ENCODE results near the gene CYB561.

Gene CYB561

DNA sequence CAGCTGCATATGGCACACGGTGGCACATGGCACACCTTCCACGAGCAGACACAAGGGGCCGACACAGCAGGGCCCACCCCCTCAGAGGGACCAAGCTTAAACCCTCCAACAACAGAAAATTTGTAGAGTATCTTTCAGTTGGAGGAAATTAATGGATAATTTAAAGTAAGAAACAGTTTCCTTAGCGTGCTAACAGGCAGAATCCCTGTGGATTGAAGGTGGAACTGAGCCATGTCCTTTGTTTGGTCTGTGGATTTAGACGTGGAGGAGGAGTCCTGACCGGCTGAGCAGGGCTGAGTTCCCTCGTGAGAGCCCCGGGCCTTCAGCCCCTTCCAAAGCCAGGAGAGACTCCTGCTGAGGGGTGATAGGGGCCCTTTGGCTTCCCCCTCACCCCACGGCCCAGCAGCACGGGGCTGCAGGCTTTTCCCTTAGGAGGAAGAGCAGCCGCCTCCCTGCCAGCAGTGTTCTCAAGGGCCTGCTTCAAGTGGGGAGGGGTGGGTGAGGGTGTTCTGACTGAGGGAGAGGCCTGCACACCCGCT lies 1.4 kb upstream of the CYB561 start:
- no peak for DNase-seq

DNA sequence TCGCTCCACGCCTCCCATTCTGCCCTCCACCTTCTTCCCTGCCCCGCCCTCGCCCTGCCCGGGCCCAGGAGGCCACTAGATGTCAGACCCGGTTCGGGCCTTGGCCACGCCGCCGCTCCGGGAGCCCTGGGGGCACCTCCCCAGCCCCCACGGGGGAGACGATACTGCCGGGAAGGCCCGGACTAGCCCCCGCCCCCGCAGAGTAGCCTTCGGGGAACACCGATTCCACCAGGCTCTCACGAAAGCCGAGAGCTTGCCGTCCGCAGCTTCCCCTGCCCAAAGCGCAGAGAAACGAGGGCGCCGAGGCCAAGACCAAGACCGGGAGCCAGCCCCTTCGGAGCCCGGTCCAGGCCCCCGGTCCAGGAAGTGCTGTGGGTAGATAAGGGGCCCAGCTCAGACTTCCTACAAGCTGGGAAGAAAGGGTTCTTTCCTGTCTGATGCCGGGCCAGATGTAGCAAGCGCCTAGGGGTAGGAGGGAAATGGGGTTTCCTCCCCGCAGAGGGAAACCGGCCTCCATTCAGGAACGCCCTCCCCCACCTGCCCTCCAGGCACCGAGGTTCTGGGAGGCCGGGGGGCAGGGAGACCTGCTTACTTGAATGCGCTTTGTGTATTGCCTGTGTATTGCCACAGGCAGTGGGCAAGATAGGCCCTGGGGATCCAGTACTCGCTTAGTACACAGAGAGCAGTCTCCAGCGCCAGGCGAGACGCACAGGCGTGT lies 806 bp upstream of the CYB561 start:
- DNase-seq: peak; percentile 29

DNA sequence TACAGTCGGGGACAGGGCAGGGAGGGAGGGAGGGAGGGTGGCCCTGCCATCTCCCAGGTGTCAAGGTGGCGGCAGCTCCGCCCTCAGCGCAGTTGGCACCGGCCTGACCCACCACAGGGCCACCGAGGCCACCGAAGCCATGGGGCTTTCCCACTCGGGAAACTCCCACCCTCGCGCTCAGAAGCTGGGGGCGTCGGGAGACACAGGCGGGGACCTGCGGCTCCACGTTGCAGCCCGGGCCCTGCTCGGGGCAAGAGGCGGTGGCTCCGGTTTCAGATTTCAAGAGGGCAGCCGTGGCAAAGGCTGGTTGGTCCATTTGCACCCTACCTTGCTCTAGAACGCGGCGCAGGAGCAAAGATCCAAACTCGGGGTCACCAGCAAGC lies 544 bp downstream of the CYB561 start:
- DNase-seq: no peak

DNA sequence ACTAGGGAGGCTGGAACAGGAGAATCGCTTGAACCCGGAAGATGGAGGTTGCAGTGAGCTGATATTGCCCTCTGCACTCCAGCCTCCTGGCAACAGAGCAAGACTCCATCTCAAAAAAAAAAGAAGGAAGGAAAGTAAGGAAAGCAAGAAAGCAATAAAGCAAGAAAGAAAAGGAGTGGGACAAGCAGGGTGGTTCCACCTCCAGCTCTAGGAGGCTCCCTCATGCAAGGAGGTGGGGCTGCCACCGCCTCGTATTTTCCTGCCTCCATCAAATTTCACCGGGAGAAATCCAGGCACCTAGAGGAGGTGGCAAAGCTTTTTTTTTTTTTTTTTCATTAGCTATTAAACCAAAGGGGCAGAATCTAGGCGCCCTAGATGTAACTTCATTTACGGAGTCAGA lies 1.0 kb downstream of the CYB561 start:
- no peak for DNase-seq

DNA sequence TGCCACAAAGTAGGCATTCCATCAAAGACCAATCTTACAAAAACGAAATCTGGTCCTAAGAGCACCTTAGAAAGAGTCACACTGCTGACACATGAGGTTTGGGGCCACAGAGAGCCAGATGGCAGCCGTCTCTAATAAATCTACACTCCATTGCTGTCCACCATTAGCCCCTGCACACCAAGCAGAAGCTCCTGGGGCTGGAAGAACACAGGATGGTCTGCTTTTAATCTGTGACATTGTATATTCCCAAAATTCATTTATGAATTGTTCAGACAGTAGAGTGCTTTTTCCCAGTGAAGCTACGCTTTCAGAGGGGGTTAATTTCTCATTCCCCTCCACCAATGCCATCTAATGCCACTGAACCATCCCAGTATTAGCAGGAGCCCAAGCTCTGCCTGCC lies 1.6 kb downstream of the CYB561 start:
- DNase-seq: no peak

DNA sequence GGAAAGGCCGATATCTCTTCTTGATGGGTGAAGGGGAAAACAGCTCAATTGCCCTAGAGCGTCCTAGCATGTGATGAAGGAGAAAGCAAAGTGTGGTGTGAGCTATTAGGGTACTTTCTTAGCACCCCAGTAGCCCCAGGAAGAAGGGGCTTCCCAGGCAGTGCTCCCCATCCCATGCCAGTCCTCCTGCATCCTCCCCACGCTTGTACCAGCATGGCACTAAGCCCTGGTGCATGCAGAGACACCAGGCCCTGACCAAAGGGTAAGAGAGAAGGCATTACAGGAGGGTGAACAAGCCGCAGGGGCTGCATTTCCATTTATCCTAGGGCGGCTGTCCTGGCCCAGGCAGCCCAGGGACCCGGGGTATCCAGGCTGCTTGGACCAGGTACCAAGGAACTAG lies 3.1 kb downstream of the CYB561 start:
- DNase-seq: no peak

DNA sequence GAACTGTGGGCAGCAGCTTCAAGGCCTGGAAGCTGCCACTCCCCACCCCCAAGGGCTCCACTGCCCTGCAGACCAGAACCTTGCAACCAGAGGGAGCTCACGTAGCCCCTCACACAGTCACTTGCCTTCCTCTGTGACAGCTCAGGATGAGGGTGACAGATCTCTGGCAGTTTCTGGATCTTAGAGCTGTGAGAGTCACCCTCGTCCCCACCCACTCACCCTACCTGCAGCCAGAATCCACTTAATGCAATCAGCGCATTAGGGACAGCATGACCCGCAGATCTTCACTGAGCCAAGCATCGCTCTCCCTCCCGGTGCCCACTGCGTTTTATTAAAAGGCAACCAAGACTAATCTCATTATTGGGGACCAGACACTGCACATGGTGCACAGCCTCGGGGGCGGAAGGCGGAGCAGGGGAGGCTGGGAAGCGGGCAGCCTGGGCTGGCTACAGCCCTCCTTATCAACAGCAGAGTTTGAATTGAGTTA lies 3.5 kb downstream of the CYB561 start:
- DNase-seq: no peak

DNA sequence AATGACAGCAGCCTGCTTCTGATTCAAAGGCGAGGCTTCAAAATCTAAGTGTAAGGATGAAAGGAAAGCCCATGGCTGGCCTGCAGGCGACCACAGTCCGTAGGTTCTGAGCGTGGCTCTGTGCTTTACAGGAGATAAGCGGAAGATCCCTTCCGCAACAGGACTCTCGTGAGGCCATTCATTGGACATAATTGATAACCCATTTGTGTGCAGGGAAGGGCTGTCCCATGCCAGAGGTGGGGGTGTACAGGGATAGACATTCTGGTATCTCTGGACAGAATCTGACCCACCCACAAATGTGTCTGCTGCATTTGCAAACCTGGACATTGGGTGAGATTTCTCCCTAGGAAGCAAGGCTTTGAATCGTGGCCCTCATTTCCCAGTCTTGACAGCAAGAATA lies 4.0 kb downstream of the CYB561 start:
- no peak for DNase-seq

DNA sequence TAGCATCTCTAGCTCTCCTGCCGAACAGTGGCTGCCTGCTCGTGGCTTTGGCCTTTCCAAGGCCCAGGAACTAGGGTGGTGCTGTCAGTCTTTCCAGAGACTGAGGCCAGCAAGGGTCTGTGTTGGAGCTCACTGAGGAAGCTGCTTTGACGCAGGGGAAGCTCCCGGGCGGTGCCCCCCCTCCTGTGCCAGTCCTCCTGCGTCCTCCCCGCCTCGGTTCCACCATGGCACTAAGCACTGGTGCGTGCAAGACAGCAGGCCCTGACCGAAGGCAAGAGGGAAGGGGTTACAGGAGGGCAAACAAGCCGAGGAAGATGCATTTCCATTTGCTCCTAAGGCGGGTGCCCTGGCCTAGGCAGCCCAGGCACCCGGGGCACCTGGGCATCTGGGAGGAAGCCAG lies 4.5 kb downstream of the CYB561 start:
- DNase-seq: no peak

DNA sequence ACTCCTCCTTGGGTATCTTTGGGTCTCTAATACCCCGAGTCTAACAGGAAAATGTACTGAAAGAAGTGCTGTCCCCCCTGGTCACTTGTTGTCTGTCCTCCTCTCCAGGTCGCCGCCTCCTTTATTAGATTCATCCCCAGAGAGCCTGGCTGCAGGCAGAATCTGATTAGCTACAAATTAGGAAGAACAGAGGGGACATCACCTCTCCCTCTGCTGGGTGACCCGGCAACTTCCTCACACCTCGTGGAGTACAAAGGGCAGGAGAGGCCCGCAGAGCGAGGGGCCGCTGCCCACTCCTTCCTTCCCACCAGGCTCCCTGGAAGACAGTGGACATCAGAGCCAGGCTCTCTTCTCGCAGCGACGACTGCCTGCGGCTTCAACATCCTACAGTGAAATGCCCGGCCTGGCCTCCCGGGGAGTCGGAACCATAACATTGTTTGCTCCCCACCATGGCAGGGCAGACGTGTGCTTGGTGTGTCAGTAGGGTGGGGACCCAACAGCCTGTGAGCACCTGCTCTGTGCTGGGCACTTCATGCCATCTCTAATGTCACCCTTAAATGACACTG lies 5.3 kb downstream of the CYB561 start:
- DNase-seq: no peak

DNA sequence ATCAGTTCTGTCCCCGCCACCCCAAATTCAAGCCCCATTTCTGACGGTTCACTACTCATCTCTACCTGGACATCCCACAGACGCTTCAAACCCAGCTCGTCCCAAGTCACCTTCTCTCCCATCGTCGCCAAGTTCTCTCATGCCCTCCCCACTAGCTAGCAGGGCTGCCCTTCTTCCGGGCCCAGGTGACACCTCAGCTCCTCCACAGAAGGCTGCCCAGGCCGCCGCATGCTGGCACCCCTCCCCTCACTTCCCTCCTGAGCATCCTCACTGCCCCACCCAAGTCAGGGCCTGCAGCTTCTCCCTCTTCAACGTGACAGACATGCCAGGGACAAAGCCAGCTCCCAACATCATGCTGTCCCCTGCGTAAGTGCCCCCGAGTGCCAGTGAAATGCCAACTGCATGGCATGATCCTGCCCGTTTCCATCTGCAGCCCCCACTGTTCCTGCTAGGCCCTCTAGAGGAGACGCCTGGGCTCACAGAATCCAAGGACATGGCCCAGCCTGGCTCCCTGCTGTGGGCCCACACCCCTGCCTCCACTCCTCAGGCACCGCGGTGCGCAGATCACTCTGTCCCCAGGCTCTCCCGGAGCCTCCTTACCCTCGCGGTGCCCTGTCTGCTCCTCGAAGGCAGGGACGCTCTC lies 5.9 kb downstream of the CYB561 start:
- no peak for DNase-seq

DNA sequence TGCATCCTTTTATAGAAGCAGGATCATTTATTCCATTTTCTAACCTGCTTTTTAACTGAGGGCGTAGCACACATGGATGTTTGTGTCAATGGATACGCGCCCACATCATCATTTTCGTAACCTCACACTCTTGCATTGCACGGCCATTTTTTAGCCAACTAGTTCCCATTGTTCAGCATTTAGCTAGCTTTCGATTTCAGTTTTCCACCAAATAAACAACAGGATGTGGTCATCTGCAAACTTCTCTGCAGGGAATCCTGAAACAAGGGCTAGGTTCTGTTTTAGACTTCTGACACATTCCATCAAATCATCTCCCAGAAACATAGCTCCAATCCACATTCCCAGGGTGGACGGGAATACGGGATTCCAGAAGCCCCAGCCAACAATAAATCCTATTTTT lies 6.4 kb downstream of the CYB561 start:
- no peak for DNase-seq

DNA sequence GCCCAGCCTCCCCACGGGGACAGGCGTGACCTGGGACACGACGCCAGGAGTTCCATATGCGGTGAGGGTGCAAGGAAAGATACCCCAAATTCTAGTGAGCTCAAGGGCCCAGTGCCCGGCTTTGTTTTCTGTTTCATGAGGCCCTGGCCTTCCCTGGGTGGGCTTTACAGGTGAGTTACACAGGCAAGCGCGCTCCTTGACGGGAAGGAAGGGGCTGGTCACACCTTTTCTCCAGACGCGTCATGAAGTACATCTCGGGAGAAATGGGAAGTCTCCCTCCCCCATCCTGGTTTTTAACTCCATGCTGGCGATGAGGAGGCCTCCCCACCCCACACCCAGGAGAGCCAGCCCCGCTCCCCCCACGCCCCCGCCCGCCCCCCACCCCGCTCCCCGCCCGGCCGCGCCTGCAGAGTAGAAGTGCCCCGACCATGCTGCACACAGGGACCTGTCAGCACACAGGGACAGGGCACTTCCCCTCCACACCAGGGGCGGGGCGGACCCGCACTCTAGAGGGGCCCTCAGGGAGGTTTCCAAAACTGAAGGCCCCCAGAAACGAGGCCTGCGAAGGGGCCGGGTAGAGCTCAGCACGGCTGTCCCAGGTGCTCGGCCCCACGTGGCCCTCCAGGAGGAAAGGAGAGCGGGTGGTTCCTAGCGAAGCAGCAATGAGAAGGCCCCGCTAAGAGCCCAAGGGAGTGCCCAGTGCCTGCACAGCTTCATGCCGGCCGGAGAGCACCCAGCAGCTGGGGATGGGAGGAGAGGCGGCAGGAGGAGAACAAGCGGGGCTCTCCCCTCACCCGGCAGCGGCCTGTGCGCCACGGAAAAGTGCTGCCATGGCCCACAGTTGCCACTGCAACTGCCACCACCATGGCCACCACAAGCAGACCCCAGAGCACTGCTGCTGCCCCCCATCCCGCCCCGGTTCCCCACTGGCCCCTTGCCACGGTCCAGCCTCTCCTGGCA lies 7.7 kb downstream of the CYB561 start:
- no peak for DNase-seq

DNA sequence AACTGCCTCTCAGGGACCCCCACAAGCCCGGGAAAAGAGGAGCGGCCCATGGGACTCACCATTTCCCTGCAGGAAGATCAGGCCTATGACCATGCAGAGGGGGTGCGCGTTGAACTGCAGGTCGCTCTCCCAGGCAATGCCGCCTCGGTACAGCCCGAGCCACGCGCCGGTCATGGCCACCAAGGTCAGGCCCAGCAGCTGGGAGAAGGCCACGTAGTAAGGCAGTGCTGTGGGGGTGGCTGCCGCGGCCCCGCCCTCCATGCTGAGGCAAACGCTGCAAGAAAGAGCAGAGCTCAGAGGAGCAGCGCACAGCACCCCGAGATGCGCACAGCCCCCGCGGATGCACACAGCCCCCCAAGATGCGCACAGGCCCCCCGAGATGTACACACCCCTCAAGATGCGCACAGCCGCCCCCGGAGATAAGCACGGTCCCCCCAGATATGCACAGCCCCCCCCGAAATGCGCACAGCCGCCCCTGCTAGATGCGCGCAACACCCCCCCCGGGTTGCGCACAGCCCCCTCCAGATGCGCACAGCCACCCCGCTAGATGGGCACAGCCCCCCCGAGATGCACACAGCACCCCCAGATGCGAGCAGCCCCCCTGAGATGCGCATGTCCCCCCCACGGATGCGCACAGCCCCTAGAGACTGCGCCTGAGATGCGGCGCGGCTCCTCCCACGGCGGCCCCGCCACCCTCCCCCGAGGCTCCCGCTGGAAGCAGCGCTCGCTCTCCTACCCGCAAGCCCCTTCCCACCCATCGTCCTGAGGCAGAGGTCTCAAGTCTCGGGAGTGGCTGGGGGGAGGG lies 8.6 kb downstream of the CYB561 start:
- no peak for DNase-seq

DNA sequence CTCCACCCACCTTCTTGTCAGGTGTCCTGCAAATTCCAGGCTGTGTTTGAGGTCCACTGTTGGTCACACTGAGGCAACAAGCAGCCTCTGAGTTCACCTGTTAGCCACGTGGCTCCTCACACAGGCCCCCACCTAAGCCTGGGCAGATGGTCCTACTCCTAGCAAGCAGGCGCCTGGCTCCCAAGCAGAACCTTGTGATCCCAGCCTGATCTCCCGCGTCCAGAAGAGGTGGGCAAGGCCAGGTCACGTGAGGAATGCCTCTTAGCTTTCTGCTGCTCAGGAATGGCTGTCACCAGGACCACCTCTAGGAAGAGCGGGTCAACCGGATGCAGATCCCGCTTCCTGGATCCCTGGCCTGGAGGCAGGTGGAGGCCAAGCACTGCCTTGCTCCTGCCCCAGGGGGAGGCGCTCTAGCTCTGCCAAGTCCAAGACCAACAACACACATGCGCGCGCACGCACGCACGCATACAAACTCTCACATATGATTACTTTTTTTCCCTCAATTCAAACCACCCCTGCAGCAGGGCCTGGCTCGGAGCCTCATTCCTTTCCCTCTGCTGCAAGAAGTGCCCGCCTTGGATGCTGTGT lies 9.5 kb downstream of the CYB561 start:
- DNase-seq: no peak

DNA sequence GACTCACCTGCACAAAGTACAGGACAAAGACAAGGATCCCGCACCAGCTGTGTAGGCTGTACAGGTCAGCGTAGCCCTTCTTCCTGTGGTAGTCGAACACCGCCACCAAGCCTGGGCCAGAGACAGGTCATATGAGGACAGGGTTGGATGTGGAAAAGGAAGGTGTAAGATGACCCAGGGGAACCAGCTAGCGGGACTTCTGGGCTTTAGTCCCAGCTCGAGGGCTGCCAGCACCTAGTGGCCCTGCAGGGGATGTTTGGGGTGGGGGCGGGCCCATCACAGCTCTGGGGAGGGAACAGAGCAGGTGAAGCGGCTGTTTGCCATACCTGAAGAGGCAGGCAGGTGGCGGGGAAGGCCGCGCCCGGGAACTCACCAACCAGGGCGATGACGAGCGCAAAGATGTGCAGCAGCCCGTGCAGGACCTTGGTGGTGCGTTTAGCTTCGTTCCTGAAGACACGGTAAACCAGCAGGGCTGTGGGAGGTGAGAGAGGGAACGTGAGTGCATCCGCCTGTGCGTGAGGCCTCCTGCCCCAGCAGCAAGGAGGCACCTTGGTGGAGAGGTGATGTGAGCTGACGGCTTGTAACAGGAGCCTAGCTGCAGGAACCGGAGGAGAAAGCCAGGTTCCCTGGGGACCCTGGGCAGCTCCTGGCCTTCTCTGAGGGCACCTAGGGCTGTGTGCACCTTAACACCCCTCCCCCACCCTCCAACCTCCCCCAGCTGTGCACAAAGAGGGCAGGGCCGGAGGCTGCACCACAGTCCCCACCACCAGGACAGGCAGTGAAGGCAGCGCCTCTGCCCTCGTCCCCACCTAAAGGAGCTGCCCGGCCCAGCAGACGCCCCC lies 10.2 kb downstream of the CYB561 start:
- no peak for DNase-seq

DNA sequence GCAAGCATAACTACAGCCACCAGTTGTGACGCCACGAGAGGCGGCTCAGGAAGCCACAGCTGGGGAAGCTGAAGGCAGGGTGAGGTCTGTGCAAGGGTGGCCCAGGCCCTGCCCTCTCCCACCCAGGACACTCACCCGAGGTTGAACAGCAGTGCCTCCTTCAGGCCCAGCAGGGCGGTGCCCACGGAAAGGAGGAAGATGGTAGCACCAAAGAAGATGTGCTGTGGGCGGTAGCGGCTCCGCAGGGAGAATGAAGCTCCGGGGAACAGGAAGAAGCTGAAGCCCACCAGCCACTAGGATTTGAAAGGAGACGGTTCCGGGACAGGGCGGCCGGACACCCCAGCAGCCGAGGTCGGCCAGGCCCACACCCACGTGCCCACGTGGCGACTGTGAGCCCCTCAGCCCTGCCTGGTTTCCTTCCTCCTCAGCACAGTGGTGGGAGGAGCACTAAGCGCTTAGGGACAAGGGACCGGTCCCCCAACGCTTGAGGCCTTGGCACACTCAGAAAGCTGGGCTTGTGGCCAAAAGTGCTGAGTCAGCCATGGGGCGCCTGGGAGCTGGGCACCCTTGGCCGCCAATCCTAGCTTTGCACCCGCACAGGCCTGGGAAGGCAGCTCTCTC lies 11.0 kb downstream of the CYB561 start:
- DNase-seq: no peak

DNA sequence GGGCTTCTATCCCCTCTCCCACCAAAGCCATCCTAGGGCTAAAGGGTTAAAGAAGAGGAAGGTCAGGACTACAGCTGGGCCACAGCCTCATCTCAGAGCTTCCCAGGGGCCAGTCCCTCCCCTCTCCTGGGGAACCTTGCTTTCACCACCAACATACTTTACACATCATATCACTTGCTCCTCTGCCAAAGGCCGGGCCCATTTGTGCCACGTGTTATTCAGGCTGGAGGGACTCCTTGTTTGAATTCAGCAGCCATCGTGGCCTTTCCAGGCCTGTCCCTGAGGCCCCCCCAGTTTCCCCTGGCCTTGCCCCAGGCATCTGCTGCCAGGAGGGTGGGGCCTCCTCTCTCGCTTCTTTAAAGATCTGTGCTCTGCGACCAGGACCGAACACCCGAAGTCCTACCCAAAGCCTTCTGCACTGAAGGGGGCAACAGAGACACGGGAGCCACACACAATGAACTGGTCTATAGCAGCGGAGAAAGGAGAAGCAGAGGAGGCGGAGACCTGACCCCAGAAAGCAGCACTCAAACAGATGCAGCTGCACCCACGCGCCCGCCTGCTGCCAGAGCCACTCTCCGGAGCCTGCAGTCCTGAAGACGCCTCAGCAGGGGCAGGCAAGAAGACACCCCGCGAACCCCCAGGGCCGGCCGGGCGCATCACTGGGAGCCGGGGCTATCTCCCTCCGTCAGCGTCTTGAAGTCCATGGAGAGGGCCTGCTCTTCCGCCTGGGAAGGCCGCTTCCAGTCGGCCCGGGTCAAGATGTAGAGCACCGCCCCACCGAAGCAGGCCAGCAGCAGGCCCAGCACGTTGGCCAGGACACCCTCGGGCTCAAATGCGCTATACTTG lies 12.1 kb downstream of the CYB561 start:
- peak; percentile 31 for DNase-seq
